SHP77 treated with DMSO at 0.1 percent for 48 hours (cell line): ENCODE data around the gene FAM9B.

Experiments
- DNase-seq: peaks from one replicate; lab custom pipeline; 2025; lab: John Stamatoyannopoulos, UW

Gene FAM9B

GRCh38 chrX:8980756-8981155, 53.2 kb downstream of the FAM9B start:
- no peak for DNase-seq
